HTR-8/SVneo (cell line): ENCODE data around the gene IL4.
A peak's percentile ranks its signal among the peaks of the same experiment; 100 is the strongest.

Source experiments
- DNase-seq: peaks from one replicate; pipeline ENCODE4 v3.0.0; 2011; ENCODE audit warnings: low spot score, mixed read lengths; ENCODE audit not compliant: insufficient read length
- FAIRE-seq: peaks from 2 replicates; lab custom pipeline; 2011; peaks lifted over from hg19 to GRCh38; lab: Jason Lieb, UNC

IL4 gene

GRCh38 chr5:132669966-132670882 lies 3.6 kb upstream of the IL4 start:
- DNase-seq (no peak), FAIRE-seq (no peak)

GRCh38 chr5:132671000-132671399 lies 2.8 kb upstream of the IL4 start:
- FAIRE-seq = no peak
- DNase-seq = no peak

- DNase-seq (no peak), FAIRE-seq (no peak)
Observed at GRCh38 chr5:132673488-132673887, 301 bp upstream of the IL4 start.

GRCh38 chr5:132674671-132675506 lies 1.1 kb downstream of the IL4 start:
- FAIRE-seq = no peak

GRCh38 chr5:132675936-132676689 lies 2.3 kb downstream of the IL4 start:
- FAIRE-seq (no peak), DNase-seq (no peak)

More at GRCh38 chr5:132674671-132675506, 1.1 kb downstream of the IL4 start:
- DNase-seq = peak; percentile 76

- DNase-seq = peak; percentile 98
Observed at GRCh38 chr5:132677191-132677590, 3.4 kb downstream of the IL4 start.

GRCh38 chr5:132677682-132678400 lies 4.1 kb downstream of the IL4 start:
- FAIRE-seq = no peak
- no peak for DNase-seq

More at GRCh38 chr5:132677191-132677590, 3.4 kb downstream of the IL4 start:
- FAIRE-seq = peak; percentile 97

- FAIRE-seq = no peak
- DNase-seq = no peak
Observed at GRCh38 chr5:132678735-132679134, 4.9 kb downstream of the IL4 start.

GRCh38 chr5:132679166-132679565 lies 5.4 kb downstream of the IL4 start:
- DNase-seq (no peak), FAIRE-seq (no peak)

- DNase-seq = no peak
- no peak for FAIRE-seq
Observed at GRCh38 chr5:132679717-132680380, 6.1 kb downstream of the IL4 start.

GRCh38 chr5:132680780-132681475 lies 7.1 kb downstream of the IL4 start:
- FAIRE-seq (no peak), DNase-seq (no peak)

- FAIRE-seq (no peak), DNase-seq (no peak)
Observed at GRCh38 chr5:132681476-132681831, 7.7 kb downstream of the IL4 start.

- no peak for FAIRE-seq
Observed at GRCh38 chr5:132681983-132682382, 8.2 kb downstream of the IL4 start.

GRCh38 chr5:132684491-132684890 lies 10.7 kb downstream of the IL4 start:
- DNase-seq = no peak
- FAIRE-seq = no peak

More at GRCh38 chr5:132681983-132682382, 8.2 kb downstream of the IL4 start:
- DNase-seq = no peak

GRCh38 chr5:132684922-132685720 lies 11.3 kb downstream of the IL4 start:
- FAIRE-seq (no peak), DNase-seq (no peak)

- FAIRE-seq (no peak), DNase-seq (no peak)
Observed at GRCh38 chr5:132686193-132686592, 12.4 kb downstream of the IL4 start.

- no peak for FAIRE-seq
Observed at GRCh38 chr5:132687995-132688394, 14.2 kb downstream of the IL4 start.

More at GRCh38 chr5:132687995-132688394, 14.2 kb downstream of the IL4 start:
- DNase-seq = no peak
